NCI-H2171 (cell line): ENCODE data around the gene PKNOX2.

Source experiments
- DNase-seq: peaks from one replicate; lab custom pipeline; 2025; lab: John Stamatoyannopoulos, UW

Gene PKNOX2

DNA sequence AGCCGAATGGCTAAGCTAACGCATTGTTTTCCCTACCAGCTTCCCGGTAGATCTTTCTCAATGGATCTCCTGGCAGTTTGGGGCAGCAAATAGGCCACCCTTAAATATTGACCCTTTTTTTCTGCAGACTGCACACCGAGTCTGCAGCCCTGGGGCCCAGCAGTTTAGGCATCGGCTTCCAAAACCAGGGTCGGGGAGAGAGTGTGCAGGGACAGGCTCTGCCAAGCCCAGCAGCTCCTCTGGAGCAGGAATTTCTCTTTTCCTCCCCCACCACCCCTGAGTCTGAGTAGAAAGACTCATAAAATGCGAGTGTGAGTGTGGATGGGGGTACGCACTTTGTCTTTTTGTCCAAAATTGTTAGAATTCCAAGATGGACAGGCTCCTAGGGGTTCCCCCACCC, 218.3 kb downstream of the PKNOX2 start:
- no peak for DNase-seq

DNA sequence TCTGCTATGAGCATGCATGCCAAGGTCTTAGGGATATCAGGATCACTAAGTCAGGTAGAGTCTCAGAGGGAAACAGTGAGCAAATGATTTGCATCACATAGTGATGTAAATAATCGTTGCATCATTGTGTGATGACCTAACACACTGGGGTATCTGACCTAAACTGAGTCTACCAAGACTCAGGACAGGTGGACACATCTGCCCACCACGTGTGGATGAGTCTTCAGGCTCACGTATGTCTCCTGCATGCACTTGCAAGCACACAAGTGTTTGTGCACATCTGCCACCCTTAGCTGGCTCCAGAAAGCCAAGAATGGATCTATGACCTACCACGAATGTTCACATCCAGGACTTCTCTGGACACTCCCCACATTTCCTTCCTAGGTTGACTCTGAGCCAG, 220.3 kb downstream of the PKNOX2 start:
- no peak for DNase-seq

DNA sequence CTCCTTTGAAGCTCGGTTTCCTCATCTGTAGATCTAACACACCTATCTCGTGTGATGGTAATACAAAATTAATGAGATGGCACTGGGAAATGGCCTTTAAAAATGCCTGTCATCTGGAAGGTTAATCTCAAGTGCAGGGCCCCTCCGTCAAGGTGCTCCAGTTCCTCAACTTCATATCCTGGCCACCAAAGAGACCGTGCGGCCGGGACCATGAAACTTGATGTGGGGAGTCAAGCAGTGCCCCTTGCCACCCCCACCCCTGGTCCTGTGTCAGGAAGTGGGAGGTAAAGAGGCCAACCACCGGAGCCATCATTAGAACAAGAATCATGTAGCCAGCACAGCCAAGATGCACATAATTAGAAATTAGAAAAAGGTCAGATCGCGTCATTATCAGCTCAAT, 223.3 kb downstream of the PKNOX2 start:
- no peak for DNase-seq

DNA sequence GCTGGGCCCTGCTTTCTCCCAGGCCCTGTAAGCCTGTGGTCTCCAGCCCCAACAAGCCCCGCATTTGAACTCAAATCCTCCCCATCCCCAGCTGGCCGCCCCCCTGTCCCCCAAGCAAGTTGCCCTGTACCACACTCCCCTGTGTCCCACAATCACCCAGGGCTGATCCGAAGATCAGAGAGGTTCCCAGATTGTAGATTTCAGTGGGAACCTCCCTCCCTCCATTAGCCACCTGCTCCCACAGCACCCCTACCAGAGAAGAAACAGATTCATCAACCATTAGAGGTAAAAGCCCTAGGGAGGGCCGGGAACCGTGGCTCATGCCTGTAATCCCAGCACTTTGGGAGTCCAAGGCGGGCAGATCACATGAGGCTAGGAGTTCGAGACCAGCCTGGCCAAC, 224.1 kb downstream of the PKNOX2 start:
- DNase-seq: no peak

DNA sequence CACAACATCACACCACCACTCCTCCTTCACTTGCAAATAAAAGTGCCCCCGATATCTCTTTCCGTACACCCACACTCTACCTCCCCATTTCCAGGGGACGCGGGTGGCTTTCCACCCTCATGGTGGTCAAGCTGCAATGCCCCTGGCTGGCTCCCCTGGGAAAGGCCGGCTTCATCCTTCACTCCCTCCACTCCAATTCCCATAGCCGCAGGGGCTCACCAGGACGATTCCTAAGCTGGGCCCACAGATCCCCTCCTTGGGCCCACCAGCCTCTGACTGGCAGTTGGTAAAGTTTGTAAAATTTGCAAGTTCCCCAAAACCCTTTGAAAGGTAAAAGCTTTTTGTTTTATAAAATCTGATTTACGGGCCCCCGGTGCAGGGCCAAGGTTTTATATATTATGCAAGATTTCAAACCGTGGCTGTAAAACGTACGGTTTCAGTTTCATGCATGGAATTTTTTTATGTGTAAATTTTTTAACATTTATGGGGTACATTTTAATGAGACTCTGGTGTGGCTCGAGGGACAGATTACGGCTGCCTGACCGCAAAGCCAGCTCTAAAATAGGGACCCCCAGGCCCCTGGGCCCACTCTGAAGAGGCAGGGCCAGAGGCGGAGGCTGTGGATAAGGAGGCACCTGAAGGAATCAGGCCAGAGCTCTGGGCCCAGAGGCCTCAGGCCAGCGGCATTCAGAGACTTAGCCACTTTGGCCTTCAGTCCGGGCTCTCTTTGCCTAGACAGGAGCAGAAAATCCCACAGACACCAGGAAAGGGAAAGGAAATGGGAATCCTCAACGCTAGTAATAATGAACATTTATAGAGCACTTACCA, 225.0 kb downstream of the PKNOX2 start:
- no peak for DNase-seq

DNA sequence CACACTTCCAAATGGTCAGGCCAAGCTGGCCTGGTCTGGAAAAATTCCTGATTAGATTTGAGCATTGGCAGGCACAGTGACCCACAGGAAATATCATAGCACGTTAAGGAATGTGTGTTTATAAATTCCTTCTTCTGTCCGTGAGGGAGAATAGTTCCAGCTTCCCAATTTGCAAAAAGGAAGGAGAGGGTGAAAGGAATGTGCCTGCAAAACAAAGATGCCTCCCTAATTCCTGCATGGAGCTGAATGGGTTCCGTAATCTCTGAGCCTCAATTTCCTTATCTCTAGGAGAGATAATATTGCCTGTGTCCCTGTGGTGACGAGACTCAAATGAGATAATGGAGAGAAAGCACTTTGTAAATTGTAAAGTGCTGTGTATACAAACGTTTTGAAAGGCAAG, 226.4 kb downstream of the PKNOX2 start:
- no peak for DNase-seq

DNA sequence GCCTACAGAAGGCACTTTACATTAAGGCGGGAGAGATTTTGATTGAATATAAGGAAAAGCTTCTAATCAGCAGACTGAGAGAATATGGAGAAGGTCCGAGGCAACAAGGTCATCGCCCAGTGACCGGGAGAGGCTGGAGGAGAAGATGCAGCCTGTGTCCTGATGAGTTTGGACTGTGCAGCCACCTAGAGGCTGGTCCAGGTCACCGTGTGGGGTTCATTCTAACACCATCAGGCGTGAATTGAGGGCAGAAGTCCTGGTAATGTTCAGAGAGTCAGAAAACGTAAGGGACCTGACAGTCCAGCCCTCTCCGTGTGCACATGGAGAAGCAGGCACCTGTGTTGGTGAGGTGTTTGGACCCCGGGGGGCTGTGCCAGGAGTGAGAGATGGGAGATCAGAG, 228.8 kb downstream of the PKNOX2 start:
- no peak for DNase-seq

DNA sequence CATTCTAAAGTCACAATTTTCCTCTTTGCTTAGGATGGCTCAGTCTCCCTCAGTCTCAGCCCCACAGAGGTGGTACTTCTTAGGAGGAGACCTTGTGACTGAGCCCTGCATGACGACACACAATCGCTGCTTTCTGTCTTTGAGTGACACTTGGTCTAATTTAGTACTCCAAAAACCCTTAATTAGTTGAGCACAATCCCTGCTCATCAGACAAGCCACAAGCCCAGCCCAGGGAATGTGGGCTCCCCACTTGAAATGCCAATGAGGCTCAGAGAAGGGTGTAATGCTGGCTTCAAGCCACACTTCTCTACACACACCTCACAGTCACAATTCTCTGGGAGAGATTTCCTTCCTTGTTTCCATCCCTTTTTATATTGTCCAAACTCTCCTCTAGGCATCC, 229.7 kb downstream of the PKNOX2 start:
- no peak for DNase-seq

DNA sequence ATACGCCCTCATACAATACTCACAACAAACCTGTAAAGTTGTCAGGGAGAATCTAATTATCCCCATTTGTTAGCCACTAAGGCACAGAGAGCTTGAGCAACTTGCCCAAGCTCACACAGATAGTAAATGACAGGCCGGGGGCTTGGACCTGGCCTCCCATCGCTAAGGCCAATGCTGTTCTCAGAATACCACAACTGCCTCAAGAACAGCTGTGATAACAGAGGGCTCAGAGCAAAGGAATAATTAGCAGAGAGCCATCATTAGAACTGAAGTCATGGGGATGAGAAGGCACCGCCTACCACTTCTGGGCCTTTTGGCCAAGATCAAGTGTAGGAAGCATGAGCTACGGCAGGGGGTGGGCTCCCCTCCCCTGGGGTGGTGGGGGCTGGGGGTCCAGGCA, 232.9 kb downstream of the PKNOX2 start:
- DNase-seq: no peak

DNA sequence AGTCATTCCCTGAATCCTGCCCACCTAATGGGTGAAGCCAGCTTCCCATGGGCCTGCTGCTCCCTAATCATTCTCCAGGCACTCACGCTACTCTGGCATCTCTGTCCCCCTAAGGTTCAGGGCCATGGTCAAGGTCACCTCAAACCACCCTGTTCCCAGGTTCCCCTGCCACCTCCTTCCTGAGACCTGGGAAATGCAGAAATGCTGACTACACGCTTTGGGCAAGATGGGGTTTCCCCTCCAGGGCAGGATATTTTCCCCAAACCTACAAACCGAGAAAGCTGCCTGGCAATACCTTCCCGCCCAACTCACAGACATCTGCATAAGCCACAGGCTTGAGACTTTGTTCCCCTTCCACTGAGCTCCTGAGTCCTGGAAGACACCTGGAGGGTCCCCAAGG, 233.9 kb downstream of the PKNOX2 start:
- DNase-seq: no peak

DNA sequence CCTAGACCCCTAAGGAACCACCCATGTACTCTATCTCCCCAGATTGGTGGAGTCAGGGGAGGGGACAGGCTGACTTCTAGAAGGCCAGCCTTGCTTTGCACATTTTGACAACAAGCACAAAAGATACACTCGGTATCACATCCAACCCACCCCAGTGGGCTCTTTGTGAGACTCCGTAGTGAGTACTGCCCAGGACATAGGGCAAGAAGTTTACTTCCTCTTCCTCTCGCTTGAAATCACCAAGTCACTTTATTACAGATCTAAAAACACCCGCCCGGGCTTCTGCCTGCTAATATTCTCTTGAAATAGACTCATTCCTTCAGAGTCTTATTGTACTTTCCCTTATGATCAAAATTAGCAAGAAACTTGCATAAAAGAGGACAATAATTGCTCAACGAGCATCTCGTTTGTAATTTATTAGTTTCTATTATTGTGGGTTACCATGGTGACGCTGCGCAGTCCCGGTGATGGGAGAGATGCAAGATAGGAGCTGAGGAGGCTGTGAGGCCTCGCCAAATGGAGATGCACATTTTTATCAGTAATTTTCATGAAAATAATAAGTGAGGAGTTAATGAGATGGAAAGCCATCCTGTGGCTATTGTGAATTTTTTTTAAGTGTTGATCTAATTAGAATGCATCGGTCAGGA, 234.6 kb downstream of the PKNOX2 start:
- no peak for DNase-seq

DNA sequence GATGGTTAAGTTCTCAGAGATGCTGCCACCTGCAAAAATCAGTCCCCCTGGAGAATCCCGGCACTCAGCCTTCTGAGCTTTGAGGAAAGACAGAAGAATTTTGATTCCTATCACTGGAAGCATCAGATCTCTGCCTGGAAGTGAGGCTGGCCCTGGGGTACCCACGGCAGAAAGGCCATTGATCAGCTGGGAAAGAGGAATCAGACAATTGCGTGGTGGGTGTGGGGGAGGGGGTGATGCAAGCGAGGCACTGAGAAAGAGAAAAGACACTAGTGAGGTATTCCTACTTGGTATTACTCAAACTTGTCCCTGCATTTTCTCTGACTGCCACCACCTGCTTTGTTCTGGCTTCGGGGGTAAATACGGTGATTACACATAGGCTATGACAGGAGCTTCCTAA, 235.4 kb downstream of the PKNOX2 start:
- no peak for DNase-seq

DNA sequence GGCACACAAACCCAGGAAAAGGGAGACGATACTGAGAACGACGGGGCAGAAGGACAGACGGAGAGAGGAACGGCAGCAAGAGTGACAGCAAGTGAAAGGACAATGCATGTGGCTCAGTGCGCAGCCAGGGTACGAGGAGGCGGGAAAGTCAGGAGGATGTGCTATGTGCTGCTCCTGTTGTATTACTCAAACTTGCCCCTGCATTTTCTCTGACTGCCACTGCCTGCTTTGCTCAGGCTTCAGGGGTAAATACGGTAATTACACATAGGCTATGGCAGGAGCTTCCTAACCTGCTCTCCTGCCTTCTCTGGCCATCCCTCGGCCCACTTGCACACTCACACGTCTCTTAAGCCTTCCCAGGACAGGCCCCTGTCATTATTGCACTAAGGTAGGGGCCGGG, 236.7 kb downstream of the PKNOX2 start:
- no peak for DNase-seq

DNA sequence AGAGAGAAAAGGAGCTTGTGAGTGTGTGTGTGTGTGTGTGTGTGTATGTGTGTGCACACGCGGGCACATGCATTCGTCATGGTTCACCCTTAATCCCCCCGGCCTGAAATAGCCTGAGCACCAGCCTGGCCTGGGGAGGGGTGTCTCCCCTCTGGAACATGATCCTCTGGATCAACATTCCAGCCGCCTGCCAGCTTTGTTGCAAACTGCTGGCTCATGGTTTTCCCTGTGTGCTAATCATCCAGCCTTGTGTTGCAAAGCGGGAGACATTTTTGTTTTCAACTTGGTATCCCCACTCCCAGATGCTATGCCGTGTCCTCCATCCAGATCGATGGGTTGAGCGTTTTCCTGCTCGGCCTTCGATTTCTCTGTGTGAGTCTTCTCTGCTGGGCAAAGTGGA, 237.2 kb downstream of the PKNOX2 start:
- DNase-seq: no peak

DNA sequence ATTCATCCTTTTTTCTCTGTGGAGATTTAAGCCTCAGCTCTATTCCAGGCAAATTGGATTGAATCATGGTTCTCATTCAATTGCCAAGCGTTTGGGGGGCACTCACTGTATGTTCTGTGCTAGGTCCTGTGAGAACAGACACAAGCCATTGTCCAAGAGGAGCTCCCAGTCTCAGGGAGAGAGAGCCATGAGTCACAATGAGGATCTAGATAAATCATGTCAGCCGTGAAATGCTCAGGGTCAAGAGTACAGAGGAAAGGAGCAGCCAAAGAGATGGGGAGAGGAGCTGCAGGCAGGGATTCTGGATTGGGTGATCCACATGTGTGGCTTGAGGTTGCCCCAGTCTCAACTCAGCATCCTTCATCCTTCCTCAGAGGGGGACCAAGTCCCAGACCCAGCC, 237.9 kb downstream of the PKNOX2 start:
- DNase-seq: no peak

DNA sequence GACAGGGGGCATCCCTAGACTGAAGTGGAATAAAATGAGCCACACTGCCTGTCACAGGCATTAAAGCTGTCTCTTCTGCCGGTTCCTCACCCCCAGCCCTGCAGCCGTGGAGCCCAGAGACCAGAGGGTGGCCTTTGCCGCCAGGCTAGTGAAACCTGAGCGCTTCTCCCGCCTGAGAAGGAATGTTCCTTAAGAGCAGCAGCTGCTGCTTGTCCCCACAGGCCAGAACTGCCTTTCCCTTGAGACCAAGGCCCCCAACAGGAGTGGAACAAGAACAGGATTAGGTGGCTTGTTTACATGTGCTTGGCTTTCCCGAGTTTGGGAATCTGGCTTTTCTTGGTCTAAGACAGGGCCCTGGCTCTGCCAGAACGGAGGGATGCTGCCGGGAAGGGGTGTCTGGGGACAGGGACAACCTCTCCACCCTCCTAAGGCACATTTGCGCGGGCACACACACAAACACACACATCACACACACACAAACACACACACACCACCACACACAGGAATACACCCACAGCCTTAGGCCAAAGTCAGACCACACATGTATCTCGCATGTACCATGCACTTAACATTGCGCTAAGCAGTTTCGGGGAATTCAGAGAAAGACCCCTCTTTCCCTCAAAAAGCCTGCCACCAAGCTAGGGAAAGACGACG, 239.7 kb downstream of the PKNOX2 start:
- DNase-seq: peak; percentile 36

DNA sequence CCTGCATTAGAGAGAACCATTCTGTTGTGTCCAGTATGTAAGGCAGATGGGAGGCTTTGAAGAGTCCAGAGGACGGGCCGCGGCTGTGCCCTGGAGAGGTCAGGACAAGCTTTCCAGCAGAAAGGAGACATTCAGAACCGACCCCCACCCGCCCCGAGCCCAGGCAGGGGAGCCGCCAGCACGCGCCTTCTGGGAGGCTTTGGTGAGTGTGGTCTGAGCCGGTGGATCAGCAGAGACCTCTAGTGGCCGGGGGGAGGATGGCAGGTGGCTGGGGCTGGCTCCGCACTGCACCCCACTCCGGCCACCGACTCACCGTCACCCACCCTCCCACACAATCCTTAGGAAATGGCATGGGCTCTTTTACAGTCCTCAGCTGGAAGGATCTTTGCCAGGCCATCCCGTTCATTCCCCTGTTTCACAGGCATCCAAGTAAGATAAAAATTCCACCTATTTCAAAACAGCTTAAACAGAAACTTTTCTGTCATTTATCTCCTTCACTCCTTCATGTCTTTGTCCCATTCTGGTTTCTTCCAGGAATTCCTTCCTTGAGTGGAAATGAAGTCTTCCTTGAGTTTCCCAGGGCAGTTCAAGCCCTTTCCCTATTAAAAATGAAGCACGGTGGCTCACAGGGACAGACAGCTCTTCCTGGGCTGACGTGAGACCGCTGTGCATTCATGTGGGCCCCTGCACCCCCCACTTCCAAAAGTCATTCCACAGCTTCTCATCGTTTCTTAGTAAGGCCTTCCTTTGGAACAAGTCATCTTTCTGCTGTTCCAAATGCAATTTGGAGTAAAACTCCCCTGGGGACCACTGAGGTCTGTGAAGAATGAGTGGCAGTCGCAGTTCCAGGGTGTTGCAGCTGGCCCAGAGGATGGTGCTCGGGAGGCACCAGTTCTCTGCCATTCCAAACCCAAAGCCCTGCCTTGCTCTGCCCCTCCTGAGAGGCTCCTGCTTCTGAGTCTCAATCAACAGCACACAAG, 240.6 kb downstream of the PKNOX2 start:
- DNase-seq: no peak

DNA sequence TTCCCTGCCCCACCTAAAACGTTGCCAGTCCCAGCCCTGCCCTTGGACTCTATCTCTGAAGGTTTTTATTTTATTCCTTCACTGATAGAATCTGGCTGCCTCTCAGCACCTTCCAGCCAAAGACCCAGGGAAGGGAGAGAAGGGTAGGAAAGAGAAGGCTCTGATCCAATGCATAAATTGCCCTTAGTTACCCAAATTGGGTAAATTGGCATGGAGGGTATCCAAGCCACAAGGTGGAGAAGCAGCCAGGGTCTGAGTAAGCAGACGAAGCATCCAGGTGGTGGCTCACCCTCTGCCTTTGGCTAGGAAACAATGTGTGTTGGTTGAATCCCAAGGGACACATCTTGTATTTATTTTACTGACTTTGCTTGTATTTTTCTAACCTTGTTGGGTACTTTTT, 242.5 kb downstream of the PKNOX2 start:
- DNase-seq: peak; percentile 4

DNA sequence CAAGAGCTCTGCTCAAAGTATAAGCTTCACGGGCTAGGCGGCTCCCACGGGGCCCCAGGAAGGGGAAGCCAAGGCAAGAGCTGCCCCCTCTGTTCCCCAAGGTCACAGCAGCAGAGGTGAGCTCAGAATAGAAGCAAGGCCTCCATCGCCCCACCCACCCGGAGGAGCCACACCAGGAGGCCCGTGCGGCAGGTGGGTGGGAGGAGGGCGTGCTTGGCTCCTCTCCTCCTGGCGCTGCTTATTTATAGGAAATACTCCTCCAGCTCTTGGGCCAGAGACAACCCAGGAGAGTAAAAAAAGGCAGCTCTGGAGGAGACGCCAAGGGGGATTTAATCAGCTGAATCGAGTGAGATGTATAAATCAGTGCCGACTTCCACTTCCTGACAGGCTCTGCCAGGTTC, 243.8 kb downstream of the PKNOX2 start:
- DNase-seq: no peak

DNA sequence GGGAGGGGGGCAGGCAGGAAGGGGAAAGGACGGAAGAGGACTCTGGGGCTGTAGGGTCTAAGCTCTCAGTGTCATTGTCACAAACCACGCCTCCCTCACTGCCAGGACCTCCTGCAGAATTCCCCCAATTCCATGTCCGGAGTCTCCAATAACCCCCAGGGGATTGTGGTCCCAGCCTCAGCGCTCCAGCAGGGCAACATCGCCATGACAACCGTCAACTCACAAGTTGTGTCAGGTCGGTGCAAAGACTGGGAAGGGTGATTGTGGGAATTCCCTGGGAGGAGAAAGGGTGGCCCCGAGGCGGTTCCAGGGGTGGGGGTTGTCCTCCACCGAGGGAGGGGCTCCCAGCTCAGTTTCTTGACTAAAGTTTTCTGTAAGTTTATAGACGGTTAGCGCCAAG, 245.5 kb downstream of the PKNOX2 start:
- DNase-seq: no peak

DNA sequence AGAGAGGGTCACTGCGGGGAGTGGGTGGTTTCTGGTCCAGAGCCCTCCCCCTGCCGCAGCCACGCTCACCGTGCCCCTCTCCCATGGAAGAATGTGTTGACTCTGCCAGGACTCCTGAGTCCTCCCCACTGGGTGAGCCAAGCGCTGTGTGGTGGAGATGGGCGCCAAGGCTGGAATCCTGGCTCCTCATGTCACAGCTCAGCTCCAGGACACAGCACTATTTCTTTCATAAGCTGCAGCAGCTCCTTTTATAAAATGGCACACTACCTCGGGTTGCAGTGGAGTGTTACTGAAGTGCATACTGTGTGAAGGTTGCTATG, 247.6 kb downstream of the PKNOX2 start:
- DNase-seq: no peak

DNA sequence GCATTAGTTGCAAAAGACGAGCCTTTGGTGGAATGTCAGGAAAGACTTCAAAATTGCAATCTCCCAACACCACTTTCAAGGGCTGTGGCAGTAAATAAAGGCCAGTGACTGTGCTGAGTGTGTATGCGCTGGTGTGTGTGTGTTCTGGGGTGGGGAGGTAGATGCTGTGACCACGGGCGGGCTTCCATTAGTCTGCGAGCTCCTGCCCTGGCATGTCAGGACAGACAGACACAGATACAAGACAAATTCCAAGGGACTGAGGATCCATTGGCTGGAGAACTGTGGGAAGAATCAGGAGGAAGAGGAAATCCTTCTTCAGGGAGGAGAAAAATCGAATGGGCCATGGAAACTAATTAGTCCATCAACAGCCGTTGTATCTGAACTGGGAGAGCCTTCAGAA, 248.0 kb downstream of the PKNOX2 start:
- DNase-seq: no peak
